HCT116 (cell line): ENCODE measurements around the gene ENTPD5. TPM values are rescaled to one million over a fixed set of nuclear protein-coding genes. Genes with fewer than 3 reads are reported as not detected.

Experiments used
- ATAC-seq: fragments of 200-7000 bp; cut with Tn5 transposase; 2 replicates; pipeline ENCODE4 v1.9.1; 2020; ENCODE audit warnings: mild to moderate bottlenecking, moderate library complexity
- BruUV-seq: library from RNA; stranded (reverse); fragments of 400-500 nt; replicated peaks from 2 replicates; lab custom pipeline; 2021; lab: Mats Ljungman, UMichigan
- CTCF ChIA-PET: fragments of 300-600 bp; sonication (Branson Sonifier 250); formaldehyde crosslinking; loops from one replicate; lab custom pipeline; 2021; ENCODE audit warnings: antibody characterized with exemption; lab: Charles Lee
- POLR2A ChIA-PET: fragments of 300-600, 350-600 bp; sonication (Branson Sonifier 250); formaldehyde crosslinking; loops from one replicate; lab custom pipeline; 2021; ENCODE audit warnings: antibody characterized with exemption; lab: Charles Lee
- RAD21 ChIA-PET, 2 experiments: fragments of 300-600 bp; sonication (Branson Sonifier 250); formaldehyde crosslinking; loops; one replicate each; lab custom pipeline; 2023; ENCODE audit warnings: low total read pairs in 2 of 2; ENCODE audit not compliant: uncharacterized antibody in 2 of 2, unreplicated experiment in 2 of 2, low non-redundant PET in 1 of 2; lab: Charles Lee
- DNase-seq: peaks from one replicate; pipeline ENCODE4 v3.0.0-alpha.2; 2010; ENCODE audit warnings: low read depth, low spot score
- H2AFZ ChIP-seq: fragments of 200-600 bp; shearing (Covaris generic), sonication (generic); 2 replicates; pipeline ENCODE4 v1.6.1; 2017; ENCODE audit warnings: low read depth, mixed run types, mixed read lengths, antibody characterized with exemption, low read length; ENCODE audit not compliant: poor library complexity, severe bottlenecking
- H3K27ac ChIP-seq: 2 replicates; pipeline ENCODE4 v1.5.1; 2012; ENCODE audit warnings: low read depth, low read length
- H3K27me3 ChIP-seq: fragments of 200-600 bp; sonication (generic); 2 replicates; pipeline ENCODE4 v1.6.1; 2016; ENCODE audit warnings: mixed run types, low read length, mixed read lengths; ENCODE audit not compliant: insufficient read depth
- H3K36me3 ChIP-seq, 2 experiments: fragments of 200-500 bp in 1 of 2; fragments of 200-600 bp in 1 of 2; sonication (Bioruptor generic) in 1 of 2; sonication (generic) in 1 of 2; 2 replicates each; pipeline versions ENCODE4 v1.5.1 to v1.6.1; 2014 to 2016; ENCODE audit warnings: low read length in 2 of 2, inconsistent platforms in 1 of 2, mixed read lengths in 1 of 2, mixed run types in 1 of 2; ENCODE audit not compliant: insufficient read depth in 2 of 2, control insufficient read depth in 1 of 2
- H3K4me1 ChIP-seq, 2 experiments: fragments of 200-600 bp in 1 of 2; sonication (generic) in 1 of 2; 2 replicates each; pipeline versions ENCODE4 v1.5.1 to v1.6.1; 2012 to 2017; ENCODE audit warnings: low read length in 2 of 2, inconsistent platforms in 1 of 2, mild to moderate bottlenecking in 1 of 2, mixed read lengths in 1 of 2, mixed run types in 1 of 2, moderate library complexity in 1 of 2; ENCODE audit not compliant: insufficient read depth in 2 of 2, control insufficient read depth in 1 of 2
- H3K4me2 ChIP-seq: fragments of 200-600 bp; sonication (generic); 2 replicates; pipeline ENCODE4 v1.6.1; 2017; ENCODE audit warnings: mixed run types, low read length, mixed read lengths
- H3K4me3 ChIP-seq, 2 experiments: fragments of 200-600 bp in 1 of 2; sonication (generic) in 1 of 2; replicated peaks in 1 of 2; 2 replicates each; pipeline ENCODE4 v1.5.1; 2011 to 2016; ENCODE audit warnings: low read length in 2 of 2, control low read depth in 1 of 2, low read depth in 1 of 2, mild to moderate bottlenecking in 1 of 2, mixed read lengths in 1 of 2, mixed run types in 1 of 2
- H3K79me2 ChIP-seq: fragments of 200-600 bp; sonication (generic); 2 replicates; pipeline ENCODE4 v1.6.1; 2017; ENCODE audit warnings: mild to moderate bottlenecking, mixed run types, low read length, moderate library complexity, mixed read lengths; ENCODE audit not compliant: insufficient read depth
- H3K9ac ChIP-seq: fragments of 200-600 bp; sonication (generic); 2 replicates; pipeline ENCODE4 v1.6.1; 2016; ENCODE audit warnings: low read length, mixed read lengths
- H3K9me2 ChIP-seq: fragments of 200-600 bp; sonication (generic), shearing (Covaris generic); 2 replicates; pipeline ENCODE4 v1.6.1; 2017; ENCODE audit warnings: mixed run types, mild to moderate bottlenecking, moderate library complexity; ENCODE audit not compliant: insufficient read depth
- H3K9me3 ChIP-seq, 2 experiments: fragments of 200-500 bp in 1 of 2; fragments of 200-600 bp in 1 of 2; sonication (Bioruptor generic) in 1 of 2; sonication (generic) in 1 of 2; 2 replicates each; pipeline ENCODE4 v1.6.1; 2014 to 2017; ENCODE audit warnings: low read length in 2 of 2, mixed read lengths in 2 of 2, inconsistent platforms in 1 of 2, low read depth in 1 of 2, mild to moderate bottlenecking in 1 of 2, mixed run types in 1 of 2, moderate library complexity in 1 of 2; ENCODE audit not compliant: control insufficient read depth in 1 of 2, insufficient read depth in 1 of 2
- H4K20me1 ChIP-seq: fragments of 200-600 bp; sonication (generic), shearing (Covaris generic); 2 replicates; pipeline ENCODE4 v1.6.1; 2017; ENCODE audit warnings: mixed run types, mild to moderate bottlenecking, moderate library complexity; ENCODE audit not compliant: insufficient read depth
- CEBPB ChIP-seq: IDR thresholded peaks from 2 replicates; pipeline ENCODE4 v1.6.1; 2012; ENCODE audit warnings: low read depth
- EGR1 ChIP-seq: IDR thresholded peaks from 2 replicates; pipeline ENCODE4 v1.6.1; 2012; ENCODE audit warnings: low read depth
- EZH2 ChIP-seq: fragments of 200-600 bp; sonication (generic); IDR thresholded peaks from 2 replicates; pipeline ENCODE4 v1.6.1; 2017; ENCODE audit warnings: antibody characterized with exemption, mixed run types
- JUND ChIP-seq: IDR thresholded peaks from 2 replicates; pipeline ENCODE4 v1.6.1; 2012
- POLR2A ChIP-seq: IDR thresholded peaks from 2 replicates; pipeline ENCODE4 v1.7.0; 2011; ENCODE audit warnings: borderline replicate concordance; ENCODE audit not compliant: insufficient read depth, insufficient read length; ENCODE audit errors: extremely low read depth
- POLR2AphosphoS5 ChIP-seq: IDR thresholded peaks from 2 replicates; pipeline ENCODE4 v1.6.1; 2011; ENCODE audit warnings: mild to moderate bottlenecking, low read depth, low read length, moderate library complexity
- RAD21 ChIP-seq: IDR thresholded peaks from 2 replicates; pipeline ENCODE4 v1.6.1; 2012; ENCODE audit warnings: low read depth, mild to moderate bottlenecking
- SP1 ChIP-seq: IDR thresholded peaks from 2 replicates; pipeline ENCODE4 v1.6.1; 2012; ENCODE audit warnings: low read depth
- SRF ChIP-seq: IDR thresholded peaks from 2 replicates; pipeline ENCODE4 v1.6.1; 2012; ENCODE audit warnings: low read depth
- YY1 ChIP-seq: IDR thresholded peaks from 2 replicates; pipeline ENCODE4 v1.6.1; 2011; ENCODE audit warnings: low read length, low read depth, moderate library complexity, mild to moderate bottlenecking; ENCODE audit not compliant: insufficient replicate concordance; ENCODE audit errors: extremely low read depth
- ZBTB33 ChIP-seq: IDR thresholded peaks from 2 replicates; pipeline ENCODE4 v1.6.1; 2011; ENCODE audit warnings: mild to moderate bottlenecking, low read length, moderate library complexity; ENCODE audit not compliant: insufficient replicate concordance; ENCODE audit errors: extremely low read depth
- ZFX ChIP-seq: fragments of 450-650 bp; IDR thresholded peaks from 2 replicates; pipeline ENCODE4 v1.6.1; 2017
- intact Hi-C: fragments of 100-400 bp; cut with micrococcal nuclease; formaldehyde crosslinking; loops from 2 replicates; pipeline ENCODE4 v1.10.0; 2022
- total RNA-seq: library from RNA; stranded (reverse); gene quantifications from one replicate; pipeline ENCODE4 v1.2.1, GENCODE V29; 2021; ENCODE audit not compliant: unreplicated experiment
- TF ChIP-seq, protein P1 (sequence below): IDR thresholded peaks from 2 replicates; pipeline ENCODE4 v1.6.1; 2012
- TF ChIP-seq, protein P2 (sequence below): IDR thresholded peaks from 2 replicates; pipeline ENCODE4 v1.6.1; 2012; ENCODE audit warnings: low read depth

The ENTPD5 gene
- total RNA-seq, 1 experiment from 2014 or later, result 14.4 TPM

- Histone ChIP-seq H3K9ac (no peak overlapping the region), H3K79me2 (no peaks in the 10 kb centered on the region), H3K9me2 (no peaks in the 10 kb centered on the region), H3K4me2 (no peak overlapping the region), H3K4me3 (no peak overlapping the region), H3K4me1 (no peaks in the 10 kb centered on the region), H3K36me3 (peaks cover 13 to 37% of the 10 kb centered on the region in 2 experiments; a peak in 3 of 4 replicates), H2AFZ (no peak overlapping the region), H4K20me1 (no peaks in the 10 kb centered on the region), H3K27me3 (no peaks in the 10 kb centered on the region), H3K27ac (no peak overlapping the region), H3K9me3 (no peaks in the 10 kb centered on the region)
- BruUV-seq, result no TSS peak
- ATAC-seq, result no peak
- intact Hi-C loops, result no loop called here
- TF ChIP-seq, protein P1, sequence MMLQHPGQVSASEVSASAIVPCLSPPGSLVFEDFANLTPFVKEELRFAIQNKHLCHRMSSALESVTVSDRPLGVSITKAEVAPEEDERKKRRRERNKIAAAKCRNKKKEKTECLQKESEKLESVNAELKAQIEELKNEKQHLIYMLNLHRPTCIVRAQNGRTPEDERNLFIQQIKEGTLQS, result no peak
- TF ChIP-seq, protein P2, sequence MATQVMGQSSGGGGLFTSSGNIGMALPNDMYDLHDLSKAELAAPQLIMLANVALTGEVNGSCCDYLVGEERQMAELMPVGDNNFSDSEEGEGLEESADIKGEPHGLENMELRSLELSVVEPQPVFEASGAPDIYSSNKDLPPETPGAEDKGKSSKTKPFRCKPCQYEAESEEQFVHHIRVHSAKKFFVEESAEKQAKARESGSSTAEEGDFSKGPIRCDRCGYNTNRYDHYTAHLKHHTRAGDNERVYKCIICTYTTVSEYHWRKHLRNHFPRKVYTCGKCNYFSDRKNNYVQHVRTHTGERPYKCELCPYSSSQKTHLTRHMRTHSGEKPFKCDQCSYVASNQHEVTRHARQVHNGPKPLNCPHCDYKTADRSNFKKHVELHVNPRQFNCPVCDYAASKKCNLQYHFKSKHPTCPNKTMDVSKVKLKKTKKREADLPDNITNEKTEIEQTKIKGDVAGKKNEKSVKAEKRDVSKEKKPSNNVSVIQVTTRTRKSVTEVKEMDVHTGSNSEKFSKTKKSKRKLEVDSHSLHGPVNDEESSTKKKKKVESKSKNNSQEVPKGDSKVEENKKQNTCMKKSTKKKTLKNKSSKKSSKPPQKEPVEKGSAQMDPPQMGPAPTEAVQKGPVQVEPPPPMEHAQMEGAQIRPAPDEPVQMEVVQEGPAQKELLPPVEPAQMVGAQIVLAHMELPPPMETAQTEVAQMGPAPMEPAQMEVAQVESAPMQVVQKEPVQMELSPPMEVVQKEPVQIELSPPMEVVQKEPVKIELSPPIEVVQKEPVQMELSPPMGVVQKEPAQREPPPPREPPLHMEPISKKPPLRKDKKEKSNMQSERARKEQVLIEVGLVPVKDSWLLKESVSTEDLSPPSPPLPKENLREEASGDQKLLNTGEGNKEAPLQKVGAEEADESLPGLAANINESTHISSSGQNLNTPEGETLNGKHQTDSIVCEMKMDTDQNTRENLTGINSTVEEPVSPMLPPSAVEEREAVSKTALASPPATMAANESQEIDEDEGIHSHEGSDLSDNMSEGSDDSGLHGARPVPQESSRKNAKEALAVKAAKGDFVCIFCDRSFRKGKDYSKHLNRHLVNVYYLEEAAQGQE, result no peak
- TF ChIP-seq EZH2 (no peak), JUND (no peak), RAD21 (no peak), CEBPB (no peak), POLR2A (no peak), YY1 (no peak), SP1 (no peak), ZFX (no peak), EGR1 (no peak), ZBTB33 (no peak), POLR2AphosphoS5 (no peak), SRF (no peak)
- POLR2A ChIA-PET, result no interaction called here
- DNase-seq, result no peak
- CTCF ChIA-PET, result no interaction called here
- RAD21 ChIA-PET, result no interaction called here
These were observed 57.9 kb downstream of the ENTPD5 start for GRCh38 chr14:73961192-73961591.
